ENCODE results near the gene PCDHGB4. TPM values are rescaled to one million over a fixed set of nuclear protein-coding genes. Genes with fewer than 3 reads are reported as not detected.
A peak's percentile ranks its signal among the peaks of the same experiment; 100 is the strongest.

Gene PCDHGB4
- total and polyA plus RNA-seq, 9 of the 15 experiments (the other 6 are each of a cell fraction or from before 2014, with no cell fraction given): 0.01 to 0.14 (median 0.03) TPM; not detected in 5

DNA sequence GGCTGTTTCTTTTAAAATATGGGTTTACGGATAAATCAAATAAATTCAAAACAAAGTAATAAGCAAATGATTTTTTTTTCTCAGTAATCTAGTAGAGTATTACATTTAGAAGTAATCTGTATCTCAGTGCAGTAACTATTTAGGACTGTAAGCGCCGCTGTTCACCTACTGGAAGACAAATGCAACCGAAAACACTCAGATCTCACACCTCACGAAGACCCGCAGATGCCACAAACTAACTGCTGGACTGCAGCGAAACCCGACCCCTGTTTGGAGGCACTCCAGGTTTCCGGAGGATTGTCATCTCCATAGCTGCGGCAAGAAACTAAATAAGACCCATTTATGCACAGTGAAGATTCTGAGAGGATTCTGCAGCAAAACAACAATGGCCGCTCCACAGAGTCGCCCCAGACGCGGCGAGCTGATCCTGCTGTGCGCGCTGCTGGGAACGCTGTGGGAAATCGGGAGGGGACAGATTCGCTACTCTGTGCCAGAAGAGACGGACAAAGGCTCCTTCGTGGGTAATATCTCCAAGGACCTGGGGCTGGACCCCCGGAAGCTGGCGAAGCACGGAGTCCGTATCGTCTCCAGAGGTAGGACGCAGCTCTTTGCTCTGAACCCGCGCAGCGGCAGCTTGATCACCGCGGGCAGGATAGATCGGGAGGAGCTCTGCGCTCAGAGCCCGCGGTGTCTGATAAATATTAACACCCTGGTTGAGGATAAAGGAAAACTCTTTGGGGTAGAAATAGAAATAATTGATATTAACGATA lies 5.1 kb downstream of the PCDHGB4 start, which contains the start of gene PCDHGA8:
PCDHGA8 (plus strand) TSS at position 205 of the 770 bp plus-strand sequence; CDS start at position 386, 181 bp downstream.
- Histone ChIP-seq H3K9me3 (replicated peaks; ENCODE audit: control insufficient read depth, insufficient read depth, low read depth, low read length) (no peaks in the 10 kb centered on the region), H3K27me3 (ENCODE audit: control insufficient read depth in 2 of 2, insufficient read depth in 2 of 2, low read length in 2 of 2) (peaks cover 0 to 31% of the 10 kb centered on the region in 2 experiments; a peak in 3 of 5 replicates), H3K27ac (ENCODE audit: extremely low read depth, low read depth, low read length) (no peak within 1 kb of the TSS), H4K20me1 (replicated peaks; ENCODE audit: control insufficient read depth, insufficient read depth, low read length) (no peaks in the 10 kb centered on the region), H2AFZ (ENCODE audit: low read depth, low read length) (peak within 1 kb of the TSS; percentile 41; the same call in 1 of the 2 replicates), H3K79me2 (ENCODE audit: control insufficient read depth, insufficient read depth, low read length) (no peaks in the 10 kb centered on the region), H3K4me2 (ENCODE audit: insufficient read depth, low read length) (peak within 1 kb of the TSS; percentile 23; the same call in 1 of the 2 replicates), H3K4me3 (peak within 1 kb of the TSS; percentile 2; the same call in 1 of the 2 replicates), H3K36me3 (ENCODE audit: control insufficient read depth, insufficient read depth, low read length) (no peaks in the 10 kb centered on the region), H3K4me1 (replicated peaks in 1 of 2; ENCODE audit: control insufficient read depth in 2 of 2, insufficient read depth in 2 of 2, low read length in 2 of 2) (peaks cover 0 to 13% of the 10 kb centered on the region in 2 experiments; a peak in 1 of 5 replicates), H3K9ac (ENCODE audit: insufficient read depth in 1 of 2, low read depth in 2 of 2, low read length in 2 of 2) (no peak within 1 kb of the TSS), H3K9me1 (ENCODE audit: control insufficient read depth, insufficient read depth, low read length) (no peaks in the 10 kb centered on the region)
- ChIA-PET CTCF (ENCODE audit: low intra/inter-chr PET ratio) (interaction anchor here (1.3 kb wide), 1 partner anchor 172 kb away, joined by 3 read pairs; no protein-coding TSS in a partner anchor), POLR2A (interaction anchor here (0.7 kb wide), 1 partner anchor 524 kb away, joined by 3 read pairs; no protein-coding TSS in a partner anchor)
- in situ Hi-C loops (cut with MboI) (no loop called here), intact Hi-C loops (cut with micrococcal nuclease) (no loop called here)
- FAIRE-seq (peak; percentile 59), ATAC-seq (peak; percentile 78), DNase-seq (ENCODE audit: extremely low read depth in 1 of 4, low spot score in 3 of 4) (peak in 1 of 4 experiments; percentile 24)
- no TSS peak for BruUV-seq (replicated peaks)
- WGBS (ENCODE audit: insufficient coverage, low coverage, missing lambda C conversion rate): 31% methylated on average over 35 of the region's 38 CpGs
- TF ChIP-seq XRCC5 (IDR thresholded peaks at IDR 0.05; ENCODE audit: low read depth, low read length) (no peak), TFAP4 (CRISPR knock-in tag; IDR thresholded peaks at IDR 0.05; ENCODE audit: borderline replicate concordance) (no peak), NRF1 (conservative IDR thresholded peaks at IDR 0.05 in 1 of 2, IDR thresholded peaks at IDR 0.05 in 1 of 2) (0 out of 4 replicates have a peak, but pooled peaks of 1 of the 2 experiments have one; percentile 17), ZNF444 (CRISPR knock-in tag; IDR thresholded peaks at IDR 0.05) (no peak), L3MBTL2 (IDR thresholded peaks at IDR 0.05) (peak; percentile 93), FOS (IDR thresholded peaks at IDR 0.05; ENCODE audit: extremely low read depth, insufficient read length) (no peak), CTCF (IDR thresholded peaks at IDR 0.05 in 2 of 3, conservative IDR thresholded peaks at IDR 0.05 in 1 of 3; ENCODE audit: insufficient read depth in 2 of 3, low read depth in 1 of 3, low read length in 3 of 3) (peak; percentile 43 to 51 (median 50); a peak in 5 of 6 replicates), NFATC3 (IDR thresholded peaks at IDR 0.05) (no peak), RAD21 (CRISPR knock-in tag; conservative IDR thresholded peaks at IDR 0.05 in 1 of 2, IDR thresholded peaks at IDR 0.05 in 1 of 2) (peak; percentile 21 to 35; a peak in 3 of 4 replicates), MITF (IDR thresholded peaks at IDR 0.05) (no peak), DNMT1 (IDR thresholded peaks at IDR 0.05) (no peak), PRPF4 (IDR thresholded peaks at IDR 0.05; ENCODE audit: insufficient read depth, low read depth, low read length, poor library complexity, severe bottlenecking) (no peak), STAT5B (CRISPR knock-in tag; IDR thresholded peaks at IDR 0.05) (no peak)
